Measurements from ENCODE around the gene MAZ. TPM values are rescaled to one million over a fixed set of nuclear protein-coding genes. Genes with fewer than 3 reads are reported as not detected.
"Not testable (repeated sequence)": the region's sequence is repeated elsewhere in the genome, so short reads cannot be mapped to it uniquely, and the experiment has no call there.

Gene MAZ
- 136 and 218 TPM in 2 replicates for total RNA-seq
- 306 TPM for polyA plus RNA-seq (2012)

- DNase-seq (ENCODE audit: low read depth): no peak
Measured at GRCh38 chr16:29806099-29806579, at the start of gene MAZ. Gene MAZ, plus strand, starts transcription at chr16:29806529. Its CDS starts 173 bp downstream, at chr16:29806702.

- no peak for DNase-seq (ENCODE audit: low read depth)
Measured at GRCh38 chr16:29756654-29757053, 49.7 kb upstream of the MAZ start.

GRCh38 chr16:29757086-29757485 lies 49.2 kb upstream of the MAZ start:
- not testable (repeated sequence) for DNase-seq (ENCODE audit: low read depth)

- peak; percentile 2 for DNase-seq (ENCODE audit: low read depth)
Measured at GRCh38 chr16:29757950-29758466, 48.3 kb upstream of the MAZ start.

- no peak for DNase-seq (ENCODE audit: low read depth)
Measured at GRCh38 chr16:29760567-29761279, 45.6 kb upstream of the MAZ start.

- DNase-seq (ENCODE audit: low read depth): not testable (repeated sequence)
Measured at GRCh38 chr16:29761280-29761651, 45.1 kb upstream of the MAZ start.

- peak; percentile 25 for DNase-seq (ENCODE audit: low read depth)
Measured at GRCh38 chr16:29761882-29762281, 44.4 kb upstream of the MAZ start.

GRCh38 chr16:29763326-29763725 lies 43.0 kb upstream of the MAZ start:
- no peak for DNase-seq (ENCODE audit: low read depth)

- no peak for DNase-seq (ENCODE audit: low read depth)
Measured at GRCh38 chr16:29765167-29766032, 40.9 kb upstream of the MAZ start.

- DNase-seq (ENCODE audit: low read depth): no peak
Measured at GRCh38 chr16:29766571-29766970, 39.8 kb upstream of the MAZ start.

GRCh38 chr16:29767062-29767461 lies 39.3 kb upstream of the MAZ start:
- no peak for DNase-seq (ENCODE audit: low read depth)

GRCh38 chr16:29769507-29769906 lies 36.8 kb upstream of the MAZ start:
- no peak for DNase-seq (ENCODE audit: low read depth)

- DNase-seq (ENCODE audit: low read depth): no peak
Measured at GRCh38 chr16:29770250-29770929, 35.9 kb upstream of the MAZ start.

GRCh38 chr16:29772330-29772729 lies 34.0 kb upstream of the MAZ start:
- DNase-seq (ENCODE audit: low read depth): not testable (repeated sequence)

GRCh38 chr16:29774730-29775129 lies 31.6 kb upstream of the MAZ start:
- no peak for DNase-seq (ENCODE audit: low read depth)

GRCh38 chr16:29775742-29776408 lies 30.5 kb upstream of the MAZ start:
- no peak for DNase-seq (ENCODE audit: low read depth)

GRCh38 chr16:29777576-29778350 lies 28.6 kb upstream of the MAZ start, which contains the start of gene ZG16:
Gene ZG16, plus strand, starts transcription at chr16:29778256. Its CDS starts 1,011 bp downstream, at chr16:29779267.
- no peak for DNase-seq (ENCODE audit: low read depth)

GRCh38 chr16:29779474-29779873 lies 26.9 kb upstream of the MAZ start:
- DNase-seq (ENCODE audit: low read depth): peak; percentile 21

- not testable (repeated sequence) for DNase-seq (ENCODE audit: low read depth)
Measured at GRCh38 chr16:29783094-29783953, 23.0 kb upstream of the MAZ start.

Measured in myocyte (in vitro differentiated cells).